Activated naive CD8-positive, alpha-beta T cell treated with anti-CD3 and anti-CD28 coated beads for 36 hours (primary cell): Measurements from ENCODE around the gene EPHA4. TPM values are rescaled to one million over a fixed set of nuclear protein-coding genes. Genes with fewer than 3 reads are reported as not detected.

Experiments
- DNase-seq: peaks from one replicate; pipeline ENCODE4 v3.0.0; 2021
- H3K27ac Mint-ChIP-seq: one replicate; pipeline ENCODE4 v1.8.0; 2022; ENCODE audit warnings: mild to moderate bottlenecking, moderate library complexity, mixed read lengths
- H3K27me3 Mint-ChIP-seq: one replicate; pipeline ENCODE4 v1.8.0; 2022; ENCODE audit warnings: mild to moderate bottlenecking, mixed read lengths
- H3K36me3 Mint-ChIP-seq: one replicate; pipeline ENCODE4 v1.8.0; 2021; ENCODE audit warnings: mild to moderate bottlenecking, mixed read lengths
- H3K4me1 Mint-ChIP-seq: one replicate; pipeline ENCODE4 v1.8.0; 2021; ENCODE audit warnings: mixed read lengths
- H3K4me3 Mint-ChIP-seq: one replicate; pipeline ENCODE4 v1.8.0; 2022; ENCODE audit warnings: mild to moderate bottlenecking, moderate library complexity, mixed read lengths
- H3K9me3 Mint-ChIP-seq: one replicate; pipeline ENCODE4 v1.8.0; 2022; ENCODE audit warnings: mixed read lengths
- total RNA-seq, 2 experiments: library from RNA; stranded (reverse); gene quantifications; one replicate each; pipeline ENCODE4 v1.2.3, GENCODE V29; 2021

Gene EPHA4
- total RNA-seq, 2 experiments from 2014 or later = 0.20 to 0.47 TPM

- no peaks in the 10 kb centered on the region for H3K36me3 Mint-ChIP-seq
- DNase-seq = no peak
- no peaks in the 10 kb centered on the region for H3K9me3 Mint-ChIP-seq
- no peak overlapping the region for H3K27ac Mint-ChIP-seq
- peaks cover 3% of the 10 kb centered on the region for H3K4me1 Mint-ChIP-seq
- H3K4me3 Mint-ChIP-seq = no peak overlapping the region
- peaks cover 24% of the 10 kb centered on the region for H3K27me3 Mint-ChIP-seq
Measured at GRCh38 chr2:221464971-221465370, 107.1 kb downstream of the EPHA4 start.

GRCh38 chr2:221463241-221463896 is 108.7 kb downstream of the EPHA4 start:
- Mint-ChIP-seq H3K4me1 (peaks cover 3% of the 10 kb centered on the region), H3K36me3 (no peaks in the 10 kb centered on the region), H3K4me3 (no peak overlapping the region), H3K27me3 (peaks cover 24% of the 10 kb centered on the region), H3K27ac (no peak overlapping the region), H3K9me3 (no peaks in the 10 kb centered on the region)
- no peak for DNase-seq

GRCh38 chr2:221461901-221462300 is 110.2 kb downstream of the EPHA4 start:
- peaks cover 3% of the 10 kb centered on the region for H3K4me1 Mint-ChIP-seq

GRCh38 chr2:221460136-221460535 is 112.0 kb downstream of the EPHA4 start:
- no peak for DNase-seq
- Mint-ChIP-seq H3K27me3 (peaks cover 16% of the 10 kb centered on the region), H3K9me3 (no peaks in the 10 kb centered on the region), H3K4me1 (peaks cover 5% of the 10 kb centered on the region), H3K36me3 (no peaks in the 10 kb centered on the region), H3K4me3 (no peak overlapping the region), H3K27ac (no peak overlapping the region)

More at GRCh38 chr2:221461901-221462300, 110.2 kb downstream of the EPHA4 start:
- peaks cover 24% of the 10 kb centered on the region for H3K27me3 Mint-ChIP-seq
- no peak overlapping the region for H3K4me3 Mint-ChIP-seq
- DNase-seq = no peak
- no peaks in the 10 kb centered on the region for H3K36me3 Mint-ChIP-seq
- no peaks in the 10 kb centered on the region for H3K9me3 Mint-ChIP-seq
- H3K27ac Mint-ChIP-seq = no peak overlapping the region

GRCh38 chr2:221458578-221458977 is 113.5 kb downstream of the EPHA4 start:
- no peak overlapping the region for H3K27ac Mint-ChIP-seq
- H3K27me3 Mint-ChIP-seq = peaks cover 10% of the 10 kb centered on the region
- H3K4me3 Mint-ChIP-seq = no peak overlapping the region
- peaks cover 3% of the 10 kb centered on the region for H3K4me1 Mint-ChIP-seq
- H3K9me3 Mint-ChIP-seq = no peaks in the 10 kb centered on the region
- H3K36me3 Mint-ChIP-seq = no peaks in the 10 kb centered on the region
- no peak for DNase-seq

- Mint-ChIP-seq H3K36me3 (no peaks in the 10 kb centered on the region), H3K27ac (no peak overlapping the region), H3K9me3 (no peaks in the 10 kb centered on the region), H3K4me1 (peaks cover 2% of the 10 kb centered on the region), H3K4me3 (no peak overlapping the region), H3K27me3 (no peaks in the 10 kb centered on the region)
- no peak for DNase-seq
Measured at GRCh38 chr2:221455214-221455613, 116.9 kb downstream of the EPHA4 start.

GRCh38 chr2:221454459-221455105 is 117.5 kb downstream of the EPHA4 start:
- DNase-seq = no peak
- Mint-ChIP-seq H3K27me3 (no peaks in the 10 kb centered on the region), H3K4me3 (no peak overlapping the region), H3K4me1 (peaks cover 2% of the 10 kb centered on the region), H3K9me3 (no peaks in the 10 kb centered on the region), H3K36me3 (no peaks in the 10 kb centered on the region), H3K27ac (no peak overlapping the region)

- Mint-ChIP-seq H3K27me3 (no peaks in the 10 kb centered on the region), H3K4me1 (peaks cover 2% of the 10 kb centered on the region), H3K4me3 (no peak overlapping the region), H3K36me3 (no peaks in the 10 kb centered on the region), H3K27ac (no peak overlapping the region), H3K9me3 (no peaks in the 10 kb centered on the region)
- no peak for DNase-seq
Measured at GRCh38 chr2:221451862-221452788, 120.0 kb downstream of the EPHA4 start.

GRCh38 chr2:221450280-221450679 is 121.8 kb downstream of the EPHA4 start:
- Mint-ChIP-seq H3K27ac (no peak overlapping the region), H3K4me3 (no peak overlapping the region), H3K4me1 (no peaks in the 10 kb centered on the region)

GRCh38 chr2:221449406-221449805 is 122.7 kb downstream of the EPHA4 start:
- Mint-ChIP-seq H3K27ac (no peak overlapping the region), H3K4me3 (no peak overlapping the region), H3K9me3 (no peaks in the 10 kb centered on the region), H3K27me3 (peaks cover 4% of the 10 kb centered on the region), H3K4me1 (no peaks in the 10 kb centered on the region), H3K36me3 (no peaks in the 10 kb centered on the region)
- DNase-seq = no peak

More at GRCh38 chr2:221450280-221450679, 121.8 kb downstream of the EPHA4 start:
- DNase-seq = no peak
- Mint-ChIP-seq H3K27me3 (peaks cover 4% of the 10 kb centered on the region), H3K9me3 (no peaks in the 10 kb centered on the region), H3K36me3 (no peaks in the 10 kb centered on the region)

GRCh38 chr2:221448844-221449390 is 123.2 kb downstream of the EPHA4 start:
- Mint-ChIP-seq H3K4me1 (no peaks in the 10 kb centered on the region), H3K36me3 (no peaks in the 10 kb centered on the region), H3K27me3 (peaks cover 4% of the 10 kb centered on the region), H3K27ac (no peak overlapping the region), H3K4me3 (no peak overlapping the region), H3K9me3 (no peaks in the 10 kb centered on the region)
- DNase-seq = no peak

- DNase-seq = no peak
- H3K27me3 Mint-ChIP-seq = peaks cover 4% of the 10 kb centered on the region
- H3K4me3 Mint-ChIP-seq = no peak overlapping the region
- no peaks in the 10 kb centered on the region for H3K4me1 Mint-ChIP-seq
- no peak overlapping the region for H3K27ac Mint-ChIP-seq
- H3K9me3 Mint-ChIP-seq = no peaks in the 10 kb centered on the region
- no peaks in the 10 kb centered on the region for H3K36me3 Mint-ChIP-seq
Measured at GRCh38 chr2:221448057-221448843, 123.9 kb downstream of the EPHA4 start.

- peaks cover 4% of the 10 kb centered on the region for H3K27me3 Mint-ChIP-seq
- H3K36me3 Mint-ChIP-seq = no peaks in the 10 kb centered on the region
- H3K9me3 Mint-ChIP-seq = no peaks in the 10 kb centered on the region
- no peaks in the 10 kb centered on the region for H3K4me1 Mint-ChIP-seq
- H3K4me3 Mint-ChIP-seq = no peak overlapping the region
- no peak overlapping the region for H3K27ac Mint-ChIP-seq
- no peak for DNase-seq
Measured at GRCh38 chr2:221447310-221447709, 124.8 kb downstream of the EPHA4 start.

GRCh38 chr2:221446140-221446539 is 126.0 kb downstream of the EPHA4 start:
- H3K27me3 Mint-ChIP-seq = peaks cover 4% of the 10 kb centered on the region
- DNase-seq = no peak
- H3K9me3 Mint-ChIP-seq = no peaks in the 10 kb centered on the region
- H3K27ac Mint-ChIP-seq = no peak overlapping the region
- no peaks in the 10 kb centered on the region for H3K4me1 Mint-ChIP-seq
- H3K36me3 Mint-ChIP-seq = no peaks in the 10 kb centered on the region
- H3K4me3 Mint-ChIP-seq = no peak overlapping the region
